H9 (cell line): ENCODE measurements around the gene CFDP1. TPM values are rescaled to one million over a fixed set of nuclear protein-coding genes. Genes with fewer than 3 reads are reported as not detected.

Experiments used
- DNase-seq: peaks from one replicate; pipeline ENCODE4 v3.0.0-alpha.2; 2017
- H2AFZ ChIP-seq: one replicate; pipeline ENCODE4 v1.6.1; 2013; ENCODE audit warnings: mild to moderate bottlenecking, low read length, control low read depth, moderate library complexity
- H2AK5ac ChIP-seq: 2 replicates; pipeline ENCODE4 v1.6.1; 2013; ENCODE audit warnings: low read length, control low read depth, mixed read lengths; ENCODE audit not compliant: insufficient read length
- H2BK120ac ChIP-seq: one replicate; pipeline ENCODE4 v1.6.1; 2013; ENCODE audit warnings: low read depth, mild to moderate bottlenecking, low read length, control low read depth, inconsistent platforms; ENCODE audit not compliant: poor library complexity, severe bottlenecking
- H2BK12ac ChIP-seq: 2 replicates; pipeline ENCODE4 v1.6.1; 2013; ENCODE audit warnings: low read length, control low read depth, mixed read lengths, low read depth; ENCODE audit not compliant: insufficient read length
- H2BK15ac ChIP-seq: 2 replicates; pipeline ENCODE4 v1.6.1; 2013; ENCODE audit warnings: low read depth, low read length, control low read depth
- H2BK20ac ChIP-seq: one replicate; pipeline ENCODE4 v1.6.1; 2013; ENCODE audit warnings: low read depth, mild to moderate bottlenecking, low read length, control low read depth, inconsistent platforms; ENCODE audit not compliant: poor library complexity, severe bottlenecking
- H2BK5ac ChIP-seq: 2 replicates; pipeline ENCODE4 v1.6.1; 2013; ENCODE audit warnings: low read length, control low read depth, mixed read lengths; ENCODE audit not compliant: insufficient read length
- H3K14ac ChIP-seq: 2 replicates; pipeline ENCODE4 v1.6.1; 2013; ENCODE audit warnings: low read length, control low read depth; ENCODE audit not compliant: insufficient read depth
- H3K18ac ChIP-seq: 2 replicates; pipeline ENCODE4 v1.6.1; 2013; ENCODE audit warnings: low read depth, mild to moderate bottlenecking, mixed read lengths, low read length, control low read depth; ENCODE audit not compliant: insufficient read length
- H3K23ac ChIP-seq: 2 replicates; pipeline ENCODE4 v1.6.1; 2013; ENCODE audit warnings: low read length, control low read depth, mixed read lengths, low read depth; ENCODE audit not compliant: insufficient read length
- H3K23me2 ChIP-seq: 2 replicates; pipeline ENCODE4 v1.6.1; 2013; ENCODE audit warnings: low read depth, mild to moderate bottlenecking, mixed read lengths, low read length, control low read depth; ENCODE audit not compliant: insufficient read length, poor library complexity, severe bottlenecking
- H3K27ac ChIP-seq: 2 replicates; pipeline ENCODE4 v1.5.1; 2013; ENCODE audit warnings: low read length, control low read depth, mixed read lengths, low read depth; ENCODE audit not compliant: insufficient read length
- H3K27me3 ChIP-seq: 2 replicates; pipeline ENCODE4 v1.6.1; 2013; ENCODE audit warnings: low read length, control low read depth, inconsistent platforms; ENCODE audit not compliant: insufficient read depth
- H3K4ac ChIP-seq: 2 replicates; pipeline ENCODE4 v1.6.1; 2013; ENCODE audit warnings: low read depth, mild to moderate bottlenecking, control low read depth, inconsistent platforms, low read length, moderate library complexity
- H3K4me1 ChIP-seq: 2 replicates; pipeline ENCODE4 v1.6.1; 2013; ENCODE audit warnings: low read length, control low read depth, inconsistent platforms; ENCODE audit not compliant: insufficient read depth
- H3K4me2 ChIP-seq: 2 replicates; pipeline ENCODE4 v1.6.1; 2013; ENCODE audit warnings: low read length, control low read depth, mixed read lengths; ENCODE audit not compliant: insufficient read length, insufficient read depth
- H3K56ac ChIP-seq: 2 replicates; pipeline ENCODE4 v1.6.1; 2013; ENCODE audit warnings: low read depth, mild to moderate bottlenecking, mixed read lengths, low read length, control low read depth; ENCODE audit not compliant: insufficient read length
- H3K79me1 ChIP-seq: 2 replicates; pipeline ENCODE4 v1.6.1; 2013; ENCODE audit warnings: low read depth, mild to moderate bottlenecking, moderate library complexity, low read length, control low read depth, inconsistent platforms; ENCODE audit not compliant: insufficient read depth, poor library complexity, severe bottlenecking
- H3K79me2 ChIP-seq: 2 replicates; pipeline ENCODE4 v1.6.1; 2013; ENCODE audit warnings: low read length, control low read depth, inconsistent platforms; ENCODE audit not compliant: insufficient read depth
- H3K9ac ChIP-seq: 2 replicates; pipeline ENCODE4 v1.6.1; 2013; ENCODE audit warnings: low read length, control low read depth, mixed read lengths; ENCODE audit not compliant: insufficient read length; ENCODE audit errors: extremely low read depth
- H3K9me3 ChIP-seq: one replicate; pipeline ENCODE4 v1.6.1; 2013; ENCODE audit warnings: low read depth, low read length, inconsistent platforms; ENCODE audit not compliant: control insufficient read depth
- H3T11ph ChIP-seq: one replicate; pipeline ENCODE4 v1.6.1; 2013; ENCODE audit warnings: mild to moderate bottlenecking, low read length, control low read depth, inconsistent platforms
- H4K20me1 ChIP-seq: one replicate; pipeline ENCODE4 v1.6.1; 2013; ENCODE audit not compliant: control insufficient read depth, insufficient read length, insufficient read depth
- H4K5ac ChIP-seq: 2 replicates; pipeline ENCODE4 v1.6.1; 2013; ENCODE audit warnings: low read depth, mild to moderate bottlenecking, mixed read lengths, low read length, control low read depth; ENCODE audit not compliant: insufficient read length
- H4K8ac ChIP-seq: replicated peaks from 2 replicates; pipeline ENCODE4 v1.6.1; 2013; ENCODE audit warnings: low read length, control low read depth, mixed read lengths, low read depth; ENCODE audit not compliant: insufficient read length
- H4K91ac ChIP-seq: 2 replicates; pipeline ENCODE4 v1.6.1; 2013; ENCODE audit warnings: low read depth, mild to moderate bottlenecking, moderate library complexity, mixed read lengths, low read length, control low read depth; ENCODE audit not compliant: insufficient read length
- H3K27ac Mint-ChIP-seq, 3 experiments: 2 replicates in 2 of 3; 3 replicates in 1 of 3; pipeline ENCODE4 v1.8.0; 2020 to 2021; ENCODE audit warnings: mixed read lengths in 3 of 3, mild to moderate bottlenecking in 1 of 3, moderate library complexity in 1 of 3
- H3K27me3 Mint-ChIP-seq: 2 replicates; pipeline ENCODE4 v1.8.0; 2021; ENCODE audit warnings: low read depth, mild to moderate bottlenecking, moderate library complexity, mixed read lengths
- H3K36me3 Mint-ChIP-seq, 3 experiments: 2 replicates in 2 of 3; 3 replicates in 1 of 3; pipeline ENCODE4 v1.8.0; 2020 to 2021; ENCODE audit warnings: low read depth in 3 of 3, mixed read lengths in 3 of 3; ENCODE audit not compliant: insufficient read depth in 1 of 3
- H3K4me1 Mint-ChIP-seq, 2 experiments: 2 replicates each; pipeline ENCODE4 v1.8.0; 2020; ENCODE audit warnings: mixed read lengths in 2 of 2
- H3K4me3 Mint-ChIP-seq, 2 experiments: 2 replicates in 1 of 2; 3 replicates in 1 of 2; pipeline ENCODE4 v1.8.0; 2020 to 2021; ENCODE audit warnings: mild to moderate bottlenecking in 2 of 2, mixed read lengths in 2 of 2, moderate library complexity in 1 of 2
- H3K9me3 Mint-ChIP-seq, 2 experiments: 2 replicates in 1 of 2; 3 replicates in 1 of 2; pipeline ENCODE4 v1.8.0; 2020; ENCODE audit warnings: mild to moderate bottlenecking in 2 of 2, mixed read lengths in 2 of 2, moderate library complexity in 1 of 2
- CTCF ChIP-seq: fragments of 200-600 bp; sonication (generic); conservative IDR thresholded peaks from 3 replicates; pipeline ENCODE4 v1.8.0; 2021; ENCODE audit warnings: antibody characterized with exemption, mild to moderate bottlenecking
- WGBS: extraction: QIAGEN DNeasy Blood & Tissue Kit; methylation state at CpG from one replicate; pipeline ENCODE4 v1.1.7; 2013; ENCODE audit warnings: missing lambda C conversion rate, low lambda C conversion rate, mixed read lengths; ENCODE audit not compliant: insufficient read length; ENCODE audit errors: extremely low coverage; 5-methylcytosine and 5-hydroxymethylcytosine counted together
- total RNA-seq: library from RNA; stranded (reverse); gene quantifications from 2 replicates; pipeline ENCODE4 v1.2.1, GENCODE V29; 2021

CFDP1 gene
- total RNA-seq, 1 experiment from 2014 or later, result 89.2 TPM

- peaks cover 2 to 33% (median 15%) of the 10 kb centered on the region in 3 experiments; a peak in 6 of 7 replicates for H3K36me3 Mint-ChIP-seq
- Histone ChIP-seq H2BK20ac (no peak overlapping the region), H4K20me1 (no peaks in the 10 kb centered on the region), H2BK5ac (no peak overlapping the region), H3K9ac (no peak overlapping the region), H3K79me1 (no peaks in the 10 kb centered on the region), H2BK12ac (no peak overlapping the region), H3K4me2 (no peak overlapping the region), H3K18ac (no peak overlapping the region), H3K56ac (no peak overlapping the region), H2AFZ (no peak overlapping the region), H3K79me2 (no peaks in the 10 kb centered on the region), H3K27ac (no peak overlapping the region), H2BK15ac (no peak overlapping the region), H3K4me1 (no peaks in the 10 kb centered on the region), H4K91ac (no peak overlapping the region), H3K23me2 (no peaks in the 10 kb centered on the region), H3K4ac (no peak overlapping the region), H4K5ac (no peak overlapping the region), H2BK120ac (no peak overlapping the region), H4K8ac (no peak overlapping the region), H3K14ac (no peak overlapping the region), H3K27me3 (no peaks in the 10 kb centered on the region), H3K9me3 (no peaks in the 10 kb centered on the region), H2AK5ac (no peak overlapping the region), H3K23ac (no peak overlapping the region), H3T11ph (no peak overlapping the region)
- no peak overlapping the region for H3K27ac Mint-ChIP-seq
- no CpG with 5 or more reads among the region's 3 CpGs for WGBS
- no peak for TF ChIP-seq CTCF
- H3K4me1 Mint-ChIP-seq, result no peaks in the 10 kb centered on the region
- H3K9me3 Mint-ChIP-seq, result no peaks in the 10 kb centered on the region
- no peaks in the 10 kb centered on the region; the same call in 1 of the 2 replicates for H3K27me3 Mint-ChIP-seq
- DNase-seq, result no peak
- no peak overlapping the region for H3K4me3 Mint-ChIP-seq
Measured at GRCh38 chr16:75371171-75371570, 62.1 kb downstream of the CFDP1 start.
